Glutamatergic neuron (in vitro differentiated cells): ENCODE results near the gene ZNF282. TPM values are rescaled to one million over a fixed set of nuclear protein-coding genes. Genes with fewer than 3 reads are reported as not detected.

Experiments
- DNase-seq: peaks from one replicate; pipeline ENCODE4 v3.0.0; 2022
- H3K27ac Mint-ChIP-seq: one replicate; pipeline ENCODE4 v1.8.0; 2020; ENCODE audit warnings: mild to moderate bottlenecking, mixed read lengths, inconsistent platforms; ENCODE audit not compliant: unreplicated experiment
- H3K27me3 Mint-ChIP-seq: one replicate; pipeline ENCODE4 v1.8.0; 2020; ENCODE audit warnings: mild to moderate bottlenecking, moderate library complexity, mixed read lengths, inconsistent platforms; ENCODE audit not compliant: unreplicated experiment
- H3K36me3 Mint-ChIP-seq: one replicate; pipeline ENCODE4 v1.8.0; 2020; ENCODE audit warnings: mild to moderate bottlenecking, mixed read lengths, inconsistent platforms; ENCODE audit not compliant: unreplicated experiment
- H3K4me1 Mint-ChIP-seq: one replicate; pipeline ENCODE4 v1.8.0; 2020; ENCODE audit warnings: mild to moderate bottlenecking, low read depth, mixed read lengths, inconsistent platforms; ENCODE audit not compliant: unreplicated experiment
- H3K4me3 Mint-ChIP-seq: one replicate; pipeline ENCODE4 v1.8.0; 2020; ENCODE audit warnings: mild to moderate bottlenecking, mixed read lengths, inconsistent platforms; ENCODE audit not compliant: unreplicated experiment
- H3K9me3 Mint-ChIP-seq: one replicate; pipeline ENCODE4 v1.8.0; 2020; ENCODE audit warnings: mild to moderate bottlenecking, moderate library complexity, mixed read lengths, inconsistent platforms; ENCODE audit not compliant: unreplicated experiment
- CTCF ChIP-seq: fragments of 200-600 bp; sonication (generic); IDR thresholded peaks from one replicate; pipeline ENCODE4 v1.5.0; 2021; ENCODE audit not compliant: partially characterized antibody, unreplicated experiment
- total RNA-seq: library from RNA; stranded (reverse); fragmentation: NEBNext Ultra II Directional; extraction: Animal tissue kit (Norgen Biotek cat#: 25700); gene quantifications from one replicate; pipeline ENCODE4 v1.2.1, GENCODE V29; 2021; ENCODE audit not compliant: unreplicated experiment

ZNF282 gene
- total RNA-seq, 1 donor from 2014 or later, result 22.9 TPM

GRCh38 chr7:149237502-149237901 lies 42.2 kb downstream of the ZNF282 start:
- peaks cover 3% of the 10 kb centered on the region for H3K9me3 Mint-ChIP-seq
- no peak for TF ChIP-seq CTCF
- H3K4me3 Mint-ChIP-seq, result no peak overlapping the region
- H3K27me3 Mint-ChIP-seq, result no peaks in the 10 kb centered on the region
- H3K4me1 Mint-ChIP-seq, result peaks cover 4% of the 10 kb centered on the region
- H3K27ac Mint-ChIP-seq, result no peak overlapping the region
- DNase-seq, result no peak
- H3K36me3 Mint-ChIP-seq, result peaks cover 8% of the 10 kb centered on the region

GRCh38 chr7:149238051-149238450 lies 42.7 kb downstream of the ZNF282 start:
- peaks cover 4% of the 10 kb centered on the region for H3K4me1 Mint-ChIP-seq
- peaks cover 6% of the 10 kb centered on the region for H3K9me3 Mint-ChIP-seq
- peaks cover 13% of the 10 kb centered on the region for H3K36me3 Mint-ChIP-seq
- no peak for DNase-seq
- no peak for TF ChIP-seq CTCF
- H3K27me3 Mint-ChIP-seq, result no peaks in the 10 kb centered on the region
- H3K27ac Mint-ChIP-seq, result no peak overlapping the region
- peak overlapping the region; percentile 48 for H3K4me3 Mint-ChIP-seq

GRCh38 chr7:149239345-149240143 lies 44.2 kb downstream of the ZNF282 start, which contains the start of gene ZNF212:
Gene ZNF212 (plus strand): TSS chr7:149239651. CDS start chr7:149239779, 128 bp downstream.
- peak; percentile 93 for DNase-seq
- Mint-ChIP-seq H3K27me3 (no peaks in the 10 kb centered on the region), H3K4me3 (peak within 1 kb of the TSS; percentile 95), H3K27ac (peak within 1 kb of the TSS; percentile 82), H3K4me1 (peaks cover 4% of the 10 kb centered on the region), H3K36me3 (peaks cover 14% of the 10 kb centered on the region), H3K9me3 (peaks cover 6% of the 10 kb centered on the region)
- TF ChIP-seq CTCF, result peak; percentile 67

- Mint-ChIP-seq H3K36me3 (peaks cover 14% of the 10 kb centered on the region), H3K4me1 (peaks cover 4% of the 10 kb centered on the region), H3K27ac (no peak overlapping the region), H3K4me3 (peak overlapping the region; percentile 95), H3K9me3 (peaks cover 6% of the 10 kb centered on the region), H3K27me3 (no peaks in the 10 kb centered on the region)
- TF ChIP-seq CTCF, result no peak
- no peak for DNase-seq
Measured at GRCh38 chr7:149240637-149241036, 45.3 kb downstream of the ZNF282 start.

- no peak for DNase-seq
- H3K27ac Mint-ChIP-seq, result no peak overlapping the region
- TF ChIP-seq CTCF, result no peak
- H3K4me3 Mint-ChIP-seq, result no peak overlapping the region
- peaks cover 10% of the 10 kb centered on the region for H3K36me3 Mint-ChIP-seq
- H3K9me3 Mint-ChIP-seq, result peaks cover 5% of the 10 kb centered on the region
- peaks cover 4% of the 10 kb centered on the region for H3K4me1 Mint-ChIP-seq
- no peaks in the 10 kb centered on the region for H3K27me3 Mint-ChIP-seq
Measured at GRCh38 chr7:149241696-149242095, 46.4 kb downstream of the ZNF282 start.
